HFFc6 (cell line): ENCODE data around the gene NOS3. TPM values are rescaled to one million over a fixed set of nuclear protein-coding genes. Genes with fewer than 3 reads are reported as not detected.

Experiments
- DNase-seq: peaks from one replicate; pipeline ENCODE4 v3.0.0-alpha.2; 2018
- H3K27ac Mint-ChIP-seq: 2 replicates; pipeline ENCODE4 v1.8.0; 2020; ENCODE audit warnings: mild to moderate bottlenecking, mixed read lengths
- H3K27me3 Mint-ChIP-seq: 2 replicates; pipeline ENCODE4 v1.8.0; 2021; ENCODE audit warnings: mild to moderate bottlenecking, moderate library complexity, mixed read lengths; ENCODE audit not compliant: insufficient read depth
- H3K36me3 Mint-ChIP-seq: 2 replicates; pipeline ENCODE4 v1.8.0; 2021; ENCODE audit warnings: low read depth, mixed read lengths
- H3K4me1 Mint-ChIP-seq: 2 replicates; pipeline ENCODE4 v1.8.0; 2020; ENCODE audit warnings: low read depth, mixed read lengths
- H3K4me3 Mint-ChIP-seq: 2 replicates; pipeline ENCODE4 v1.8.0; 2020; ENCODE audit warnings: mild to moderate bottlenecking, moderate library complexity, mixed read lengths
- H3K9me3 Mint-ChIP-seq: 2 replicates; pipeline ENCODE4 v1.8.0; 2020; ENCODE audit warnings: mild to moderate bottlenecking, mixed read lengths
- total RNA-seq, 6 experiments: library from RNA; stranded (reverse); fragmentation: NEBNext Ultra II Directional; extraction: Animal tissue kit (Norgen Biotek cat#: 25700); gene quantifications; 2 replicates in 1 of 6; 3 replicates in 5 of 6; pipeline ENCODE4 v1.2.3, GENCODE V29; 2021
- TF ChIP-seq, protein P1 (sequence below): fragments of 200-600 bp; sonication (generic); IDR thresholded peaks from 2 replicates; pipeline ENCODE4 v1.5.0; 2021; ENCODE audit warnings: antibody characterized with exemption, mild to moderate bottlenecking

NOS3 gene
- total RNA-seq, 6 experiments from 2014 or later, result 0.55 to 3.0 (median 2.0) TPM

DNA sequence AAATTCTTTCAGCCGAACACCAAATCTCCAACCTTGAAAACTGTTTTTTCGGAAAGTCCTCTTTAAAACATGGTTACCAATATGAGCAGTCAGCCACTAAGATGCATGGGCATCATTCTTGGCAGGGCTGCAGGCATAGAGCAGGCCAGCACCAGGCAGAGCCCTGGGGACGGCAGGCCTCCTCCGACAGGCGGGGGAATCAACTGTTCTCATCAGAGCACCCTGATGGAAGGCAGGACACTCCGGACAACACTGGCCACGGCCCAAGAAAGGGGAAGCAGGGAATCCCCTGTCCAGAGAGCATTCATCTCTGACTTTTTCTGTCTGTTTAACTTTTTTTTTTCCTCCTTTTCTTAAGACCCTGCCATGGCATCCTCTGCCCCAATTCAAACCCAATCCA lies 1.4 kb upstream of the NOS3 start:
- no peak for DNase-seq
- Mint-ChIP-seq H3K27me3 (peaks cover 22% of the 10 kb centered on the region), H3K36me3 (peaks cover 18% of the 10 kb centered on the region), H3K27ac (no peak overlapping the region), H3K4me1 (peaks cover 7% of the 10 kb centered on the region; the same call in 1 of the 2 replicates), H3K4me3 (no peak overlapping the region), H3K9me3 (peaks cover 23% of the 10 kb centered on the region)
- TF ChIP-seq, protein P1, sequence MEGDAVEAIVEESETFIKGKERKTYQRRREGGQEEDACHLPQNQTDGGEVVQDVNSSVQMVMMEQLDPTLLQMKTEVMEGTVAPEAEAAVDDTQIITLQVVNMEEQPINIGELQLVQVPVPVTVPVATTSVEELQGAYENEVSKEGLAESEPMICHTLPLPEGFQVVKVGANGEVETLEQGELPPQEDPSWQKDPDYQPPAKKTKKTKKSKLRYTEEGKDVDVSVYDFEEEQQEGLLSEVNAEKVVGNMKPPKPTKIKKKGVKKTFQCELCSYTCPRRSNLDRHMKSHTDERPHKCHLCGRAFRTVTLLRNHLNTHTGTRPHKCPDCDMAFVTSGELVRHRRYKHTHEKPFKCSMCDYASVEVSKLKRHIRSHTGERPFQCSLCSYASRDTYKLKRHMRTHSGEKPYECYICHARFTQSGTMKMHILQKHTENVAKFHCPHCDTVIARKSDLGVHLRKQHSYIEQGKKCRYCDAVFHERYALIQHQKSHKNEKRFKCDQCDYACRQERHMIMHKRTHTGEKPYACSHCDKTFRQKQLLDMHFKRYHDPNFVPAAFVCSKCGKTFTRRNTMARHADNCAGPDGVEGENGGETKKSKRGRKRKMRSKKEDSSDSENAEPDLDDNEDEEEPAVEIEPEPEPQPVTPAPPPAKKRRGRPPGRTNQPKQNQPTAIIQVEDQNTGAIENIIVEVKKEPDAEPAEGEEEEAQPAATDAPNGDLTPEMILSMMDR, result no peak

DNA sequence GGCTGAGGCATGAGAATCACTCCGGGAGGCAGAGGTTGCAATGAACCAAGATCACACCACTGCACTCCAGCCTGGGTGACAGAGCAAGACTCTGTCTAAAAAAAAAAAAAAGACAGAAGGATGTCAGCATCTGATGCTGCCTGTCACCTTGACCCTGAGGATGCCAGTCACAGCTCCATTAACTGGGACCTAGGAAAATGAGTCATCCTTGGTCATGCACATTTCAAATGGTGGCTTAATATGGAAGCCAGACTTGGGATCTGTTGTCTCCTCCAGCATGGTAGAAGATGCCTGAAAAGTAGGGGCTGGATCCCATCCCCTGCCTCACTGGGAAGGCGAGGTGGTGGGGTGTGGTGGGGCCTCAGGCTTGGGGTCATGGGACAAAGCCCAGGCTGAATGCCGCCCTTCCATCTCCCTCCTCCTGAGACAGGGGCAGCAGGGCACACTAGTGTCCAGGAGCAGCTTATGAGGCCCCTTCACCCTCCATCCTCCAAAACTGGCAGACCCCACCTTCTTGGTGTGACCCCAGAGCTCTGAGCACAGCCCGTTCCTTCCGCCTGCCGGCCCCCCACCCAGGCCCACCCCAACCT lies 1.3 kb downstream of the NOS3 start:
- Mint-ChIP-seq H3K9me3 (peaks cover 23% of the 10 kb centered on the region), H3K36me3 (peaks cover 18% of the 10 kb centered on the region), H3K4me3 (no peak overlapping the region), H3K27me3 (peaks cover 19% of the 10 kb centered on the region), H3K4me1 (peaks cover 7% of the 10 kb centered on the region; the same call in 1 of the 2 replicates), H3K27ac (no peak overlapping the region)
- no peak for DNase-seq
- TF ChIP-seq, protein P1, result no peak

DNA sequence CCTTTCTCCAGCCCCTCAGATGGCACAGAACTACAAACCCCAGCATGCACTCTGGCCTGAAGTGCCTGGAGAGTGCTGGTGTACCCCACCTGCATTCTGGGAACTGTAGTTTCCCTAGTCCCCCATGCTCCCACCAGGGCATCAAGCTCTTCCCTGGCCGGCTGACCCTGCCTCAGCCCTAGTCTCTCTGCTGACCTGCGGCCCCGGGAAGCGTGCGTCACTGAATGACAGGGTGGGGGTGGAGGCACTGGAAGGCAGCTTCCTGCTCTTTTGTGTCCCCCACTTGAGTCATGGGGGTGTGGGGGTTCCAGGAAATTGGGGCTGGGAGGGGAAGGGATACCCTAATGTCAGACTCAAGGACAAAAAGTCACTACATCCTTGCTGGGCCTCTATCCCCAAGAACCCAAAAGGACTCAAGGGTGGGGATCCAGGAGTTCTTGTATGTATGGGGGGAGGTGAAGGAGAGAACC lies 2.1 kb downstream of the NOS3 start:
- peaks cover 18% of the 10 kb centered on the region for H3K36me3 Mint-ChIP-seq
- H3K9me3 Mint-ChIP-seq, result peaks cover 23% of the 10 kb centered on the region
- H3K27ac Mint-ChIP-seq, result no peak overlapping the region
- peaks cover 7% of the 10 kb centered on the region; the same call in 1 of the 2 replicates for H3K4me1 Mint-ChIP-seq
- DNase-seq, result no peak
- peaks cover 18% of the 10 kb centered on the region for H3K27me3 Mint-ChIP-seq
- no peak overlapping the region for H3K4me3 Mint-ChIP-seq
- TF ChIP-seq, protein P1, result no peak

DNA sequence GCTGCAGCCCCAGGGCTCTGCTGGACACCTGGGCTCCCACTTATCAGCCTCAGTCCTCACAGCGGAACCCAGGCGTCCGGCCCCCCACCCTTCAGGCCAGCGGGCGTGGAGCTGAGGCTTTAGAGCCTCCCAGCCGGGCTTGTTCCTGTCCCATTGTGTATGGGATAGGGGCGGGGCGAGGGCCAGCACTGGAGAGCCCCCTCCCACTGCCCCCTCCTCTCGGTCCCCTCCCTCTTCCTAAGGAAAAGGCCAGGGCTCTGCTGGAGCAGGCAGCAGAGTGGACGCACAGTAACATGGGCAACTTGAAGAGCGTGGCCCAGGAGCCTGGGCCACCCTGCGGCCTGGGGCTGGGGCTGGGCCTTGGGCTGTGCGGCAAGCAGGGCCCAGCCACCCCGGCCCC lies 2.7 kb downstream of the NOS3 start:
- H3K36me3 Mint-ChIP-seq, result peaks cover 18% of the 10 kb centered on the region
- DNase-seq, result no peak
- peaks cover 18% of the 10 kb centered on the region for H3K27me3 Mint-ChIP-seq
- TF ChIP-seq, protein P1, result no peak
- no peak overlapping the region for H3K4me3 Mint-ChIP-seq
- H3K4me1 Mint-ChIP-seq, result peaks cover 3% of the 10 kb centered on the region; the same call in 1 of the 2 replicates
- H3K27ac Mint-ChIP-seq, result no peak overlapping the region
- peaks cover 23% of the 10 kb centered on the region for H3K9me3 Mint-ChIP-seq

DNA sequence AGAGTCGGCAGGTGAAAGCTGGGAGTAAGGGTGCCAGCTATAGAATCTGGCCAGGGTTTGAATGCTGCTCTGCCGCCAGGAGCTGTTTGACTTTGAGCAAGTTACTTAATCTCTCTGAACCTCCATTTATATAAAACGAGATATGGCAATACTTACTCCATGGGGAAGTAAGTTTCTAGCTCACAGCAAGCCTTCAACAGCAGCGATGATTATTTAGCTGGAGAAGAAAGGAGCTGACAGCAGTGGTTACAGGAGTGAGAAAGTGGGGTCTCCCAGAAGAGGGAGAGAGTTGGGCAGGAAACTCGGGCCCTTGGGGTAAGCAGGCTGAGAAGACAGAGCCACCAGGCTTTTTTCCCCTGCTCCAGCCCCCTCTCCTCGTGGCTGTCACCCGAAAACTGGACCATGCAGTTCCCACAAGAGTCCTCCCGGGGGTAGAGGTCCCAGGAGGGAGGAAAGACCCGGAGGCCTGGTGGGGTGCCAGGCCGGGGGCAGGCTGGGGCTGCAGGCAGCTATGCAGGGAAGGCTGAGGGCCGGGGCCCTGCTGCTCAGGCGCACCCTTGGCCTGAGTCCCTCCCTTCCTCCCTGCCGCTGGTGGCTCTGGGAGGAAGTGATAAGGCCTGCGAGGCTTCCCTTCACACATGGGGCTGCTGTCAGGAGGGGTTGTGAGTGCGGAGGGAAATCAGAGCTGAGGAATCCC lies 3.5 kb downstream of the NOS3 start:
- no peak overlapping the region for H3K4me3 Mint-ChIP-seq

More for the DNA sequence above, 3.5 kb downstream of the NOS3 start:
- H3K9me3 Mint-ChIP-seq, result peaks cover 23% of the 10 kb centered on the region
- no peaks in the 10 kb centered on the region for H3K4me1 Mint-ChIP-seq
- H3K27me3 Mint-ChIP-seq, result peaks cover 18% of the 10 kb centered on the region
- TF ChIP-seq, protein P1, result no peak
- no peak overlapping the region for H3K27ac Mint-ChIP-seq
- DNase-seq, result no peak
- peaks cover 18% of the 10 kb centered on the region for H3K36me3 Mint-ChIP-seq
